BLaER1 (cell line): ENCODE measurements around the gene PDE4B.
A peak's percentile ranks its signal among the peaks of the same experiment; 100 is the strongest.

ENCODE experiments used
- H3K27ac ChIP-seq: shearing (Covaris generic); formaldehyde crosslinking; 2 replicates; pipeline ENCODE4 v1.8.1; 2022
- H3K27me3 ChIP-seq: shearing (Covaris generic); formaldehyde crosslinking; 2 replicates; pipeline ENCODE4 v1.8.1; 2022
- H3K36me3 ChIP-seq: shearing (Covaris generic); formaldehyde crosslinking; 2 replicates; pipeline ENCODE4 v1.8.1; 2022
- H3K4me1 ChIP-seq: shearing (Covaris generic); formaldehyde crosslinking; 2 replicates; pipeline ENCODE4 v1.8.1; 2022
- H3K4me2 ChIP-seq: shearing (Covaris generic); formaldehyde crosslinking; 2 replicates; pipeline ENCODE4 v1.8.1; 2022
- H3K4me3 ChIP-seq: shearing (Covaris generic); formaldehyde crosslinking; 2 replicates; pipeline ENCODE4 v1.8.1; 2022
- H3K9ac ChIP-seq: shearing (Covaris generic); formaldehyde crosslinking; 2 replicates; pipeline ENCODE4 v1.8.1; 2022
- H3K9me3 ChIP-seq: shearing (Covaris generic); formaldehyde crosslinking; 2 replicates; pipeline ENCODE4 v1.8.1; 2022
- H4K20me1 ChIP-seq: shearing (Covaris generic); formaldehyde crosslinking; 2 replicates; pipeline ENCODE4 v1.8.1; 2022
- Cebpa-rat ChIP-seq: shearing (Covaris generic); IDR thresholded peaks from 2 replicates; pipeline ENCODE4 v1.8.1; 2022

The PDE4B gene

DNA sequence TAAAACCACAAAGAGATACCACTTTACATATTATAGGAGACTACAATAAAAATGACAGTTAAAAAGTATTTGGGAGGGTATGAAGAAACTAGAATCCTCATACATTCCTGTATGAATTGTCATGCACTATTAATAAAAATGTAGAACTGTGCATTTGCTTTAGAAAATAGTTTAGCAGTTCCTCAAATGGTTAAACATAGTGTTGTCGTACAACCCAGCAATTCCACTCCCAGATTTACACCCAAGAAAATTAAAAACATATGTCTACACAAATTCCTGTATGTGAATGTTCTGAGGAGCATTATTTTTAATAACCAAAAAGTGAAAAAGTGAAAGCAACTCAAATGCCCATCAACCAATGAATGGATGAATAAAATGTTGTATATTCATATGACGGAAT is 23.1 kb upstream of the PDE4B start:
- H3K27me3 ChIP-seq: no peaks in the 10 kb centered on the region
- no peak overlapping the region for H3K4me2 ChIP-seq
- H3K4me1 ChIP-seq: peaks cover 10% of the 10 kb centered on the region
- H3K9me3 ChIP-seq: no peaks in the 10 kb centered on the region; the same call in 1 of the 2 replicates
- H3K9ac ChIP-seq: no peak overlapping the region
- TF ChIP-seq Cebpa-rat: no peak
- no peaks in the 10 kb centered on the region for H3K36me3 ChIP-seq
- no peaks in the 10 kb centered on the region for H4K20me1 ChIP-seq
- no peak overlapping the region for H3K4me3 ChIP-seq
- H3K27ac ChIP-seq: no peak overlapping the region

- Histone ChIP-seq H3K4me3 (no peak overlapping the region), H4K20me1 (no peaks in the 10 kb centered on the region), H3K27ac (0 out of 2 replicates have a peak overlapping the region, but pooled peaks have one; percentile 13), H3K9me3 (no peaks in the 10 kb centered on the region; the same call in 1 of the 2 replicates), H3K27me3 (no peaks in the 10 kb centered on the region), H3K4me2 (peak overlapping the region; percentile 13), H3K36me3 (no peaks in the 10 kb centered on the region), H3K4me1 (peaks cover 10% of the 10 kb centered on the region), H3K9ac (no peak overlapping the region)
- no peak for TF ChIP-seq Cebpa-rat
These were observed 20.1 kb upstream of the PDE4B start for GRCh38 chr1:65772607-65773006.

DNA sequence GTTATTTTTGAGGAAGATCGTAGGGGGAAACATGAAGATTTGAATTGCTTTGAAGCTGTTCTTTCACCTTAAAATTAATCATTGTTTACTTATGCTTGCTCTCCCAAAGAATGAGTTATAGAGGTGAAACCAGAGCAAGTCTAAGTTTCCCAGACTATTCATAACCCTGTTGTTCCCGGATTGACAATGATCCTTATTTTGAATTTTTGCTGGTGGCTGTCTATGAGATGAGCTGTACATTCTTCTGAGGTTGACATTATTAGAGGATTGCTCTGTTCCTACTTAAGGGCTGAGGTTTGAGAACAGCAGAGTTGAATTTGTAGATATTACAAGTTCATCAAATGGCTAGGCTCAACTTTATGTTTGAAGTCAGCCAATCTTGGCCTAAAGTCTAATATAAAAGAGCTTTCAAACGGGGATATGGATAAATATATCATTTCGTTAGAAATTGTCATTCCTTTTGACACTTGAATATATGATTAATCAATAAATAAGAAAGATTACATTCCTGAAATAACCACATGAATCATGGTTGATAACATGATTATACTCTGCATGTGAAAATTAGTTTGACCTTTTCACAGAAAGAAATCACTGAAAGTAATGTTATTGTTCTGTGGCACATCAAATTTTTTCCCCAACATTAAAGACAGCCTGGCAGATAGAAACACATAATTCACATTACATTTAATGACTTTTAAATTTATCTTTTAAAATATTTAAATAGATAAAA is 19.1 kb upstream of the PDE4B start:
- H3K9ac ChIP-seq: no peak overlapping the region
- H3K27me3 ChIP-seq: no peaks in the 10 kb centered on the region
- peaks cover 10% of the 10 kb centered on the region for H3K4me1 ChIP-seq
- no peaks in the 10 kb centered on the region for H3K36me3 ChIP-seq
- no peak for TF ChIP-seq Cebpa-rat
- H3K4me3 ChIP-seq: no peak overlapping the region
- H3K9me3 ChIP-seq: no peaks in the 10 kb centered on the region; the same call in 1 of the 2 replicates
- no peak overlapping the region for H3K27ac ChIP-seq
- H3K4me2 ChIP-seq: no peak overlapping the region
- no peaks in the 10 kb centered on the region for H4K20me1 ChIP-seq

DNA sequence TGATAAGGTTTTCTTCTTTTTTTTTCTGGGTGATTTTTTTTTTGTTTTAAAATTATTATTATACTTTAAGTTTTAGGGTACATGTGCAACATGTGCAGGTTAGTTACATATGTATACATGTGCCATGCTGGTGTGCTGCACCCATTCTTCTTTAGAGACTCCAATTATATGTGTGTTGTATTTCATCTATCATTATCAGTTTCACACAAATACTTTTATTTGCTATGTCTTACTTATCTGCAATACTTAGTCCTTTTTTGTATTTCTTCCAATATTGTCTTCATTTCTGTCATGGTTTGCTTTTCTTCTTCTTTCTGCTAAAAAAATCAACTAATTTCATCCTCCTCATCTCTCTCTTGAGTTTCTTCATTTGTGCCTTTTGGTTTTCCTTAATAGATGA is 3.9 kb upstream of the PDE4B start:
- Histone ChIP-seq H3K4me2 (no peak overlapping the region), H3K9me3 (peaks cover 19% of the 10 kb centered on the region), H3K27ac (no peak overlapping the region), H3K27me3 (no peaks in the 10 kb centered on the region), H3K36me3 (no peaks in the 10 kb centered on the region), H3K4me3 (no peak overlapping the region), H4K20me1 (no peaks in the 10 kb centered on the region), H3K9ac (no peak overlapping the region), H3K4me1 (no peaks in the 10 kb centered on the region)
- TF ChIP-seq Cebpa-rat: no peak

GRCh38 chr1:65791396-65791795 is 1.3 kb upstream of the PDE4B start:
- H3K27me3 ChIP-seq: no peaks in the 10 kb centered on the region
- no peak for TF ChIP-seq Cebpa-rat
- H3K4me2 ChIP-seq: no peak overlapping the region

DNA sequence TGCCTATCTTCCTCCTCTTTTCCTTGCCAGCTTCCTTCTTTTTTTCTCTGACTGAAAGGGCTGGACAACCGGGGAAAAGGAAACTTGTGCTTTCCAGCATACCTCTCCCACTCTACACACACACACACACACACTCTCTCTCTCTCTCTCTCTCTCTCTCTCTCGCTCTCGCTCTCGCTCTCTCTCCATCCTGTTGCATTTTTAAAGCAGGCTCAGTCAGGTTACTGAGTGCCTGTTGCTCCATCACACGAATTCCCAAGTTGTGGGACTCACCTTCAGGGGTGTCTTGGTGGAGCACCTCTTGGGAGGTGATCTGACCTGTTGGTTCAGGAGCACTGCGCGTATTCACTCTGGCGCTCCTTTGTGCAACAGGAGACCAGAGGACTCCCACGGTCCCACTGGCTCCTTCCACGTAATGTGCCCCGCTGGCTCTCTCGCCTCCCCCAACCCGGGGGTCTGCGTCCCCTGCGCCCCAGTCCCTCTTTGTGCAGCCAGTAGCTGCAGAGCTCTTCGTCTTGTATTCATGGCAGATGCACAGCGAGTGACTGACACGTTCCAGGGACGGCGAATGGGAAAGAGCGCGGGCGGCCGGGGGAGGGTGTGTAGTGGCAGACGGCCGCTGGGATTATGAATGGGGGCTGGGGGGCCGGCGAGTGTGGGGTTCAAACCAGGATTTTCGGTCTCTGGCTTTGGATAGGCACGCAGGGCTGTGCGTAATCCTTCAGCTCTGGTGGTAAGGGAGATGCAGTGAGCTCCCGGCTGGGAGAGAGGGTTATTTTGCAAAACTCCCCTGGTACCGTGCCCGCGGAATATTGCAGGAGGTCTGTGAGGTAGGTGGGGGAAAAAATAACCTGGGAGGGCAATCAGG is 660 bp upstream of the PDE4B start:
- no peaks in the 10 kb centered on the region for H3K36me3 ChIP-seq
- H3K4me1 ChIP-seq: no peaks in the 10 kb centered on the region
- no peaks in the 10 kb centered on the region for H3K27me3 ChIP-seq
- H3K4me3 ChIP-seq: no peak overlapping the region
- H3K9ac ChIP-seq: no peak overlapping the region
- no peak overlapping the region for H3K4me2 ChIP-seq
- peaks cover 19% of the 10 kb centered on the region for H3K9me3 ChIP-seq
- TF ChIP-seq Cebpa-rat: no peak
- no peaks in the 10 kb centered on the region for H4K20me1 ChIP-seq
- H3K27ac ChIP-seq: no peak overlapping the region

More at GRCh38 chr1:65791396-65791795, 1.3 kb upstream of the PDE4B start:
- no peak overlapping the region for H3K4me3 ChIP-seq
- H3K36me3 ChIP-seq: no peaks in the 10 kb centered on the region
- H3K27ac ChIP-seq: no peak overlapping the region
- no peaks in the 10 kb centered on the region for H3K4me1 ChIP-seq
- peaks cover 19% of the 10 kb centered on the region for H3K9me3 ChIP-seq
- H4K20me1 ChIP-seq: no peaks in the 10 kb centered on the region
- H3K9ac ChIP-seq: no peak overlapping the region

DNA sequence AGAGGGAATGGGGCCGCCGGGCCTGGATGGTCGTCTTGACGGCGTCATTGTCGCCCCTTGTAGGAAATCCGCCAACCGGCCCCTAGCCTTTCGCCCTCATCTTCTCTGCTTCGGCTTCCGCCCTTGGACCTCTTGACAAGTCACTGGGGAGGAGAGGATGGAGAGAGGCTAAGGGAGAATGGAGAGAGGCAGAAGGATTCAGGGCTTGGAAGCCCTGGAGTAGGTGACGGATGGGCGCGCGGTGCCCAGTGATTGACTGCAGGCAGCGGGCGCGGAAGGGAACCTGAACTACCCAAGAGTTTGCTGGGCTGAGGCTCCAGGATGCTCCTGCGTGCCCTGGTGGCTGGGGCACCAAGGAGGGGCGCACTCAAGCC is 651 bp downstream of the PDE4B start:
- Histone ChIP-seq H3K4me1 (no peaks in the 10 kb centered on the region), H3K27me3 (no peaks in the 10 kb centered on the region), H3K4me2 (no peak overlapping the region), H3K9me3 (peaks cover 19% of the 10 kb centered on the region), H3K9ac (no peak overlapping the region), H4K20me1 (no peaks in the 10 kb centered on the region), H3K27ac (no peak overlapping the region), H3K36me3 (no peaks in the 10 kb centered on the region), H3K4me3 (no peak overlapping the region)
- TF ChIP-seq Cebpa-rat: no peak

- Histone ChIP-seq H3K27me3 (no peaks in the 10 kb centered on the region), H4K20me1 (no peaks in the 10 kb centered on the region), H3K4me3 (no peak overlapping the region), H3K27ac (no peak overlapping the region), H3K4me2 (no peak overlapping the region), H3K36me3 (no peaks in the 10 kb centered on the region), H3K9me3 (peaks cover 19% of the 10 kb centered on the region), H3K9ac (no peak overlapping the region), H3K4me1 (no peaks in the 10 kb centered on the region)
- no peak for TF ChIP-seq Cebpa-rat
These were observed 2.6 kb downstream of the PDE4B start for GRCh38 chr1:65795311-65795710.

GRCh38 chr1:65799601-65800000 is 6.9 kb downstream of the PDE4B start:
- Histone ChIP-seq H3K27me3 (no peaks in the 10 kb centered on the region), H4K20me1 (no peaks in the 10 kb centered on the region), H3K36me3 (no peaks in the 10 kb centered on the region), H3K4me3 (no peak overlapping the region), H3K9ac (no peak overlapping the region), H3K4me1 (no peaks in the 10 kb centered on the region), H3K9me3 (no peaks in the 10 kb centered on the region), H3K4me2 (no peak overlapping the region), H3K27ac (no peak overlapping the region)
- no peak for TF ChIP-seq Cebpa-rat

- H4K20me1 ChIP-seq: no peaks in the 10 kb centered on the region
- no peaks in the 10 kb centered on the region for H3K36me3 ChIP-seq
- no peak overlapping the region for H3K4me2 ChIP-seq
- no peak overlapping the region for H3K27ac ChIP-seq
- no peaks in the 10 kb centered on the region for H3K4me1 ChIP-seq
- no peak overlapping the region for H3K9ac ChIP-seq
- TF ChIP-seq Cebpa-rat: no peak
- H3K27me3 ChIP-seq: no peaks in the 10 kb centered on the region
- H3K4me3 ChIP-seq: no peak overlapping the region
- H3K9me3 ChIP-seq: no peaks in the 10 kb centered on the region
These were observed 11.9 kb downstream of the PDE4B start for GRCh38 chr1:65804584-65804983.
